ENCODE results near the gene ADAMTS13. TPM values are rescaled to one million over a fixed set of nuclear protein-coding genes. Genes with fewer than 3 reads are reported as not detected.
A peak's percentile ranks its signal among the peaks of the same experiment; 100 is the strongest.

ADAMTS13 gene
- total and polyA plus RNA-seq, 2 donors (not counting 1 experiment from before 2014, with no cell fraction given) = 0.78 to 3.1 TPM

DNA sequence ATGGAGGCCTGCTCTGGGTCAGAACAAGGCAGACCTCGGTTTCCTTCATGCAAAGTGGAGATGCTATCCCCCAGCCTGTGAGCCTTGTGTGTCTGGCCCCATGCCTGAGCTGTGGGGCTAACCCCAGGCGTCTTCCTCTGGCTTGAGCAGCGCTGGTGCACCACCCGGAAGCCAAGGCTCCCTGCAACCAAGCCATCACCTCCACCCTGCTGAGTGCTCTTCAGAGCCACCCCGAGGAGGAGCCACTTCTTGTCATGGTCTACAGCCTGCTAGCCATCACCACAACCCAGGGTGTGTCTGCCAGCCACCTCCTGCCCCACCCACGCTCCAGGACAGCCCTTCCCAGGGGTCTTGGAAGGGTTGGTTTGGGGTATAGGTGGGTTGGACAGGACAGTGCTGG lies 20.6 kb upstream of the ADAMTS13 start:
- Histone ChIP-seq H3K4me2 (ENCODE audit: extremely low read depth, insufficient read depth, low read length) (no peak overlapping the region), H2AFZ (ENCODE audit: low read length) (no peak overlapping the region), H3K4me1 (ENCODE audit: control insufficient read depth, extremely low read depth, insufficient read depth, low read length) (peaks cover 2% of the 10 kb centered on the region), H3K4me3 (replicated peaks in 1 of 4; ENCODE audit: control extremely low read depth in 1 of 4, insufficient read depth in 1 of 4, low read depth in 3 of 4, low read length in 4 of 4) (no peak overlapping the region), H3K36me3 (ENCODE audit: control insufficient read depth, insufficient read depth, low read length) (peaks cover 4% of the 10 kb centered on the region), H3K27me3 (ENCODE audit: control insufficient read depth, insufficient read depth, low read length) (no peaks in the 10 kb centered on the region), H3K9ac (ENCODE audit: insufficient read depth, low read length) (no peak overlapping the region), H4K20me1 (ENCODE audit: control insufficient read depth, extremely low read depth, insufficient read depth, low read length) (no peaks in the 10 kb centered on the region), H3K27ac (ENCODE audit: insufficient read depth, low read length) (no peak overlapping the region), H3K79me2 (ENCODE audit: control insufficient read depth, insufficient read depth, low read length) (no peaks in the 10 kb centered on the region), H3K9me3 (ENCODE audit: control insufficient read depth, insufficient read depth, low read depth, low read length) (no peaks in the 10 kb centered on the region)
- no peak for TF ChIP-seq EZH2 (IDR thresholded peaks at IDR 0.05; ENCODE audit: low read length, missing control alignments)
- TF ChIP-seq, protein P1, sequence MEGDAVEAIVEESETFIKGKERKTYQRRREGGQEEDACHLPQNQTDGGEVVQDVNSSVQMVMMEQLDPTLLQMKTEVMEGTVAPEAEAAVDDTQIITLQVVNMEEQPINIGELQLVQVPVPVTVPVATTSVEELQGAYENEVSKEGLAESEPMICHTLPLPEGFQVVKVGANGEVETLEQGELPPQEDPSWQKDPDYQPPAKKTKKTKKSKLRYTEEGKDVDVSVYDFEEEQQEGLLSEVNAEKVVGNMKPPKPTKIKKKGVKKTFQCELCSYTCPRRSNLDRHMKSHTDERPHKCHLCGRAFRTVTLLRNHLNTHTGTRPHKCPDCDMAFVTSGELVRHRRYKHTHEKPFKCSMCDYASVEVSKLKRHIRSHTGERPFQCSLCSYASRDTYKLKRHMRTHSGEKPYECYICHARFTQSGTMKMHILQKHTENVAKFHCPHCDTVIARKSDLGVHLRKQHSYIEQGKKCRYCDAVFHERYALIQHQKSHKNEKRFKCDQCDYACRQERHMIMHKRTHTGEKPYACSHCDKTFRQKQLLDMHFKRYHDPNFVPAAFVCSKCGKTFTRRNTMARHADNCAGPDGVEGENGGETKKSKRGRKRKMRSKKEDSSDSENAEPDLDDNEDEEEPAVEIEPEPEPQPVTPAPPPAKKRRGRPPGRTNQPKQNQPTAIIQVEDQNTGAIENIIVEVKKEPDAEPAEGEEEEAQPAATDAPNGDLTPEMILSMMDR (conservative IDR thresholded peaks at IDR 0.05 in 1 of 2, IDR thresholded peaks at IDR 0.05 in 1 of 2; ENCODE audit: low read depth in 1 of 2, low read length in 2 of 2) = no peak
- no peak for DNase-seq (ENCODE audit: low read depth in 2 of 2)

DNA sequence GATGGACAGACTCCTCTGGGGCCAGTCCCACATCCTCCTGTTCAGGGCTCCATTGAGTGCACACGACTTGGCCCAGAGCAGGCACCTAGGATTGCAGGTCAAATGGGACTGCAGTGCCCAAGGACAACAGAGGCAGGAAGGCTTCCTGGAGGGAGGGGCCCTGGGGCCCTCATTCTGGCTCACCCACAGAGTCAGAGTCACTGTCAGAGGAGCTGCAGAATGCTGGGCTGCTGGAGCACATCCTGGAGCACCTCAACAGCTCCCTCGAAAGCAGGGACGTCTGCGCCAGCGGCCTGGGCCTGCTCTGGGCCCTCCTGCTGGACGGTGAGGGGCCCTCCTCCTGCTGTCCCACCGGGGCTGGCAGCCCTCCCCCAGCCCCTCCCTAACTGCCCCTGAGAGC lies 19.5 kb upstream of the ADAMTS13 start:
- Histone ChIP-seq H2AFZ (ENCODE audit: low read length) (no peak overlapping the region), H3K4me3 (replicated peaks in 1 of 4; ENCODE audit: control extremely low read depth in 1 of 4, insufficient read depth in 1 of 4, low read depth in 3 of 4, low read length in 4 of 4) (no peak overlapping the region), H3K79me2 (ENCODE audit: control insufficient read depth, insufficient read depth, low read length) (no peaks in the 10 kb centered on the region), H4K20me1 (ENCODE audit: control insufficient read depth, extremely low read depth, insufficient read depth, low read length) (no peaks in the 10 kb centered on the region), H3K9ac (ENCODE audit: insufficient read depth, low read length) (no peak overlapping the region), H3K27ac (ENCODE audit: insufficient read depth, low read length) (no peak overlapping the region), H3K36me3 (ENCODE audit: control insufficient read depth, insufficient read depth, low read length) (peaks cover 10% of the 10 kb centered on the region), H3K27me3 (ENCODE audit: control insufficient read depth, insufficient read depth, low read length) (no peaks in the 10 kb centered on the region), H3K4me1 (ENCODE audit: control insufficient read depth, extremely low read depth, insufficient read depth, low read length) (peaks cover 2% of the 10 kb centered on the region), H3K9me3 (ENCODE audit: control insufficient read depth, insufficient read depth, low read depth, low read length) (no peaks in the 10 kb centered on the region), H3K4me2 (ENCODE audit: extremely low read depth, insufficient read depth, low read length) (no peak overlapping the region)
- no peak for DNase-seq (ENCODE audit: low read depth in 2 of 2)
- TF ChIP-seq EZH2 (IDR thresholded peaks at IDR 0.05; ENCODE audit: low read length, missing control alignments) = no peak
- TF ChIP-seq, protein P1 (conservative IDR thresholded peaks at IDR 0.05 in 1 of 2, IDR thresholded peaks at IDR 0.05 in 1 of 2; ENCODE audit: low read depth in 1 of 2, low read length in 2 of 2) = no peak

DNA sequence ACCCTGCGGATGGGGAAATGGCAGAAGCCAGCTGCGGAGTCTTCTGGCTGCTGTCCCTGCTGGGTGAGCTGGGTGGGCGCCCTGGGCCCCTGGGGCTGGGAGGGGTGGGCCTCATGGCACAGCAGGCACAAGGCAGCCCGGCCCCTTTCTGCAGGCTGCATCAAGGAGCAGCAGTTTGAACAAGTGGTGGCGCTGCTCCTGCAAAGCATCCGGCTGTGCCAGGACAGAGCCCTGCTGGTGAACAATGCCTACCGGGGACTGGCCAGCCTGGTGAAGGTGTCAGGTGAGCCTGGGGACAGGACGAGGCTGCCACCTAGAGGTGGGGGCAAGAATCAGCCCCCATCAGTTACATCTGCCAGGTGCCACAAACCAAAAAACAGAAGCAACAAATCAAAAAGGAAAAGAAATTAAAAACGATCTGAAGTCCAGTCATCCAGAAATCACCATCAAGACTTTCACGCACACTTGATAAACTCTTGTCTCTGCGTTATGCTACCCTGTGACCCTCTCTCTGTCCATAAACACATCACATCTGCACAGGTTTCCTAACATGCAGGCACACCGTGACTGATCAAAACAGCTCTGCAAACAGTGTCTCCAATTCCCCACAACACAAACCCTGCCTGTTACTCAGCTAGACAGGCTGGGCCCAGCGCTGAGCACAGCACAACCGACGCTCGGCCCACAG lies 18.3 kb upstream of the ADAMTS13 start:
- Histone ChIP-seq H3K4me2 (ENCODE audit: extremely low read depth, insufficient read depth, low read length) (no peak overlapping the region), H3K27me3 (ENCODE audit: control insufficient read depth, insufficient read depth, low read length) (no peaks in the 10 kb centered on the region), H4K20me1 (ENCODE audit: control insufficient read depth, extremely low read depth, insufficient read depth, low read length) (no peaks in the 10 kb centered on the region), H3K79me2 (ENCODE audit: control insufficient read depth, insufficient read depth, low read length) (no peaks in the 10 kb centered on the region), H3K4me1 (ENCODE audit: control insufficient read depth, extremely low read depth, insufficient read depth, low read length) (peaks cover 2% of the 10 kb centered on the region), H2AFZ (ENCODE audit: low read length) (no peak overlapping the region), H3K36me3 (ENCODE audit: control insufficient read depth, insufficient read depth, low read length) (peaks cover 12% of the 10 kb centered on the region), H3K9me3 (ENCODE audit: control insufficient read depth, insufficient read depth, low read depth, low read length) (no peaks in the 10 kb centered on the region), H3K9ac (ENCODE audit: insufficient read depth, low read length) (no peak overlapping the region), H3K4me3 (replicated peaks in 1 of 4; ENCODE audit: control extremely low read depth in 1 of 4, insufficient read depth in 1 of 4, low read depth in 3 of 4, low read length in 4 of 4) (no peak overlapping the region), H3K27ac (ENCODE audit: insufficient read depth, low read length) (no peak overlapping the region)
- DNase-seq (ENCODE audit: low read depth in 2 of 2) = no peak
- TF ChIP-seq, protein P1 (conservative IDR thresholded peaks at IDR 0.05 in 1 of 2, IDR thresholded peaks at IDR 0.05 in 1 of 2; ENCODE audit: low read depth in 1 of 2, low read length in 2 of 2) = peak; percentile 39 to 46
- TF ChIP-seq EZH2 (IDR thresholded peaks at IDR 0.05; ENCODE audit: low read length, missing control alignments) = no peak
